Measurements from ENCODE around the gene FAF1.

- TF ChIP-seq, protein P1, sequence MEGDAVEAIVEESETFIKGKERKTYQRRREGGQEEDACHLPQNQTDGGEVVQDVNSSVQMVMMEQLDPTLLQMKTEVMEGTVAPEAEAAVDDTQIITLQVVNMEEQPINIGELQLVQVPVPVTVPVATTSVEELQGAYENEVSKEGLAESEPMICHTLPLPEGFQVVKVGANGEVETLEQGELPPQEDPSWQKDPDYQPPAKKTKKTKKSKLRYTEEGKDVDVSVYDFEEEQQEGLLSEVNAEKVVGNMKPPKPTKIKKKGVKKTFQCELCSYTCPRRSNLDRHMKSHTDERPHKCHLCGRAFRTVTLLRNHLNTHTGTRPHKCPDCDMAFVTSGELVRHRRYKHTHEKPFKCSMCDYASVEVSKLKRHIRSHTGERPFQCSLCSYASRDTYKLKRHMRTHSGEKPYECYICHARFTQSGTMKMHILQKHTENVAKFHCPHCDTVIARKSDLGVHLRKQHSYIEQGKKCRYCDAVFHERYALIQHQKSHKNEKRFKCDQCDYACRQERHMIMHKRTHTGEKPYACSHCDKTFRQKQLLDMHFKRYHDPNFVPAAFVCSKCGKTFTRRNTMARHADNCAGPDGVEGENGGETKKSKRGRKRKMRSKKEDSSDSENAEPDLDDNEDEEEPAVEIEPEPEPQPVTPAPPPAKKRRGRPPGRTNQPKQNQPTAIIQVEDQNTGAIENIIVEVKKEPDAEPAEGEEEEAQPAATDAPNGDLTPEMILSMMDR (IDR thresholded peaks at IDR 0.05; ENCODE audit: low read depth, low read length): no peak
- no peak for TF ChIP-seq EZH2phosphoT487 (IDR thresholded peaks at IDR 0.05; ENCODE audit: low read depth)
Observed at GRCh38 chr1:50700621-50701020, 259.4 kb downstream of the FAF1 start.

Data from OCI-LY3 (cell line).